GM12878 (cell line): ENCODE data around the gene TOMM40. TPM values are rescaled to one million over a fixed set of nuclear protein-coding genes. Genes with fewer than 3 reads are reported as not detected.

Experiments
- ATAC-seq: fragments of 200-7000 bp; cut with Tn5 transposase; 3 replicates; pipeline ENCODE4 v1.9.1; 2020; ENCODE audit warnings: mild to moderate bottlenecking, moderate library complexity
- BruUV-seq: library from RNA; stranded (reverse); fragments of 400-500 nt; replicated peaks from 2 replicates; lab custom pipeline; 2021; lab: Mats Ljungman, UMichigan
- CTCF ChIA-PET: fragments of 300-600 bp; sonication (Branson Sonifier 250); formaldehyde crosslinking; extraction: SDS; loops from one replicate; lab custom pipeline; 2021; ENCODE audit warnings: inconsistent platforms; lab: Yijun Ruan, JAX
- POLR2A ChIA-PET: fragments of 350-600 bp; formaldehyde crosslinking; extraction: SDS; loops from one replicate; lab custom pipeline; 2021; ENCODE audit warnings: inconsistent platforms; lab: Charles Lee
- RAD21 ChIA-PET: fragments of 300-600 bp; sonication (Branson Sonifier 250); formaldehyde crosslinking; loops from one replicate; lab custom pipeline; 2023; ENCODE audit warnings: antibody characterized with exemption; ENCODE audit not compliant: unreplicated experiment; lab: Charles Lee
- SMC1A ChIA-PET: fragments of 300-600 bp; sonication (Branson Sonifier 250); formaldehyde crosslinking; loops from one replicate; lab custom pipeline; 2023; ENCODE audit not compliant: unreplicated experiment, uncharacterized antibody; lab: Charles Lee
- DNase-seq: peaks from one replicate; pipeline ENCODE4 v3.0.0-alpha.2; 2011; ENCODE audit warnings: low read depth, low spot score
- FAIRE-seq: peaks from 3 replicates; lab custom pipeline; 2011; peaks lifted over from hg19 to GRCh38; lab: Jason Lieb, UNC
- H2AFZ ChIP-seq: 2 replicates; pipeline ENCODE4 v1.6.0; 2011; ENCODE audit warnings: low read depth, low read length, control low read depth; ENCODE audit not compliant: control insufficient read depth
- H3K27ac ChIP-seq: 2 replicates; pipeline ENCODE4 v1.5.1; 2011; ENCODE audit warnings: control low read depth; ENCODE audit not compliant: control insufficient read depth, insufficient read depth
- H3K27me3 ChIP-seq, 2 experiments: replicated peaks in 1 of 2; 2 replicates each; pipeline versions ENCODE4 v1.6.0 to v1.6.1; 2011; ENCODE audit warnings: low read length in 1 of 2; ENCODE audit not compliant: control insufficient read depth in 2 of 2, insufficient read depth in 2 of 2
- H3K36me3 ChIP-seq, 2 experiments: 2 replicates each; pipeline ENCODE4 v1.5.1; 2011; ENCODE audit warnings: low read length in 1 of 2; ENCODE audit not compliant: control insufficient read depth in 2 of 2, insufficient read depth in 2 of 2
- H3K4me1 ChIP-seq: 2 replicates; pipeline ENCODE4 v1.6.1; 2011; ENCODE audit warnings: mild to moderate bottlenecking, low read length, moderate library complexity, mixed read lengths; ENCODE audit not compliant: control insufficient read depth, insufficient read depth
- H3K4me2 ChIP-seq: 2 replicates; pipeline ENCODE4 v1.6.0; 2011; ENCODE audit warnings: control low read depth; ENCODE audit not compliant: control insufficient read depth, insufficient read depth
- H3K4me3 ChIP-seq: fragments of 200-600 bp; sonication (generic); 2 replicates; pipeline ENCODE4 v1.5.1; 2016
- H3K79me2 ChIP-seq: 2 replicates; pipeline ENCODE4 v1.6.0; 2011; ENCODE audit warnings: low read length; ENCODE audit not compliant: control insufficient read depth, insufficient read depth
- H3K9ac ChIP-seq: 2 replicates; pipeline ENCODE4 v1.8.0; 2011; ENCODE audit warnings: low read length, control low read depth, mixed read lengths; ENCODE audit not compliant: control insufficient read depth, insufficient read depth
- H3K9me3 ChIP-seq: replicated peaks from 3 replicates; pipeline ENCODE4 v1.5.1; 2011; ENCODE audit warnings: mild to moderate bottlenecking, low read length; ENCODE audit not compliant: control insufficient read depth, insufficient read depth
- H4K20me1 ChIP-seq: 2 replicates; pipeline ENCODE4 v1.6.0; 2011; ENCODE audit not compliant: control insufficient read depth, insufficient read depth
- CREM ChIP-seq: IDR thresholded peaks from 2 replicates; pipeline ENCODE4 v1.6.1; 2014; ENCODE audit warnings: antibody characterized with exemption, low read depth
- DPF2 ChIP-seq: fragments of 450-650 bp; IDR thresholded peaks from 2 replicates; pipeline ENCODE4 v1.6.1; 2017; ENCODE audit warnings: mild to moderate bottlenecking
- EED ChIP-seq: sonication (generic); IDR thresholded peaks from 2 replicates; pipeline ENCODE4 v1.6.1; 2016; ENCODE audit warnings: antibody characterized with exemption, low read depth
- GATAD2B ChIP-seq: fragments of 450-650 bp; conservative IDR thresholded peaks from 2 replicates; pipeline ENCODE4 v1.6.1; 2017; ENCODE audit warnings: low read depth, mild to moderate bottlenecking, moderate library complexity
- PML ChIP-seq: IDR thresholded peaks from 2 replicates; pipeline ENCODE4 v1.6.1; 2012; ENCODE audit warnings: low read length, inconsistent platforms
- SREBF1 ChIP-seq: IDR thresholded peaks from 2 replicates; pipeline ENCODE4 v1.6.1; 2012; ENCODE audit warnings: mild to moderate bottlenecking, low read length
- SUZ12 ChIP-seq: fragments of 200-600 bp; sonication (generic); IDR thresholded peaks from one replicate; pipeline ENCODE4 v1.6.1; 2018; ENCODE audit warnings: antibody characterized with exemption, mild to moderate bottlenecking; ENCODE audit not compliant: unreplicated experiment
- YBX1 ChIP-seq: fragments of 450-650 bp; IDR thresholded peaks from 2 replicates; pipeline ENCODE4 v1.6.1; 2016; ENCODE audit warnings: antibody characterized with exemption
- ZNF207 ChIP-seq: fragments of 450-650 bp; IDR thresholded peaks from 2 replicates; pipeline ENCODE4 v1.6.1; 2014; ENCODE audit warnings: antibody characterized with exemption, mild to moderate bottlenecking, borderline replicate concordance
- WGBS: methylation state at CpG from one replicate; pipeline ENCODE4 v1.1.6; 2016; ENCODE audit warnings: low lambda C conversion rate; ENCODE audit not compliant: insufficient replicate concordance, insufficient coverage; ENCODE audit errors: missing lambda C conversion rate; 5-methylcytosine and 5-hydroxymethylcytosine counted together
- in situ Hi-C: fragments of 300-500 bp; cut with MboI; formaldehyde crosslinking; loops from 9 replicates; pipeline ENCODE4 v1.14.3; 2018; ENCODE audit warnings: mixed read lengths
- intact Hi-C: fragments of 100-400 bp; cut with micrococcal nuclease; formaldehyde crosslinking; loops from one replicate; pipeline ENCODE4 v1.14.2; 2022; ENCODE audit not compliant: unreplicated experiment
- polyA plus RNA-seq, 11 experiments: library from polyadenylated mRNA; depleted of rRNA in 4 of 11; unstranded in 6 of 11; stranded (reverse) in 5 of 11; fragments of >200 nt; fragmentation: Nextera tagmentation in 4 of 11; fragmentation: Illumina TruSeq in 1 of 11; extraction: Ambion mirVana in 4 of 11; extraction: Trizol in 1 of 11; gene quantifications; 1 replicate in 1 of 11; 2 replicates in 10 of 11; pipeline versions ENCODE4 v1.2.1 to v1.2.3, GENCODE V29; 2011 to 2016; ENCODE audit warnings: inconsistent platforms in 2 of 11, missing spikeins in 2 of 11, low read depth in 1 of 11
- total RNA-seq, 4 experiments: library from RNA; depleted of rRNA in 3 of 4; stranded (reverse); fragments of >200 nt in 3 of 4; fragmentation: Illumina TruSeq in 1 of 4; extraction: Trizol in 1 of 4; gene quantifications; 2 replicates each; pipeline versions ENCODE4 v1.2.1 to v1.2.3, GENCODE V29; 2013 to 2021

Gene TOMM40
- total and polyA plus RNA-seq, 10 of the 15 experiments (the other 5 are each of a cell fraction or from before 2014, with no cell fraction given), result 0.85 to 221 (median 99.9) TPM

- ChIA-PET POLR2A (interaction anchor here (0.5 to 1.7 kb wide), 5 partner anchors 16 to 1352 kb away, joined by 3 to 7 read pairs (median 4); partner anchors contain the start of genes APOE and CLPTM1), RAD21 (interaction anchor here (0.7 to 1.6 kb wide), 4 partner anchors 16 to 166 kb away, joined by 3 to 4 read pairs (median 4); partner anchors contain the start of gene APOE), SMC1A (interaction anchor here (0.9 to 1.8 kb wide), 3 partner anchors 63 to 166 kb away, joined by 3 to 6 read pairs (median 4); no protein-coding TSS in a partner anchor), CTCF (interaction anchor here (0.6 to 1.4 kb wide), 8 partner anchors 12 to 235 kb away, joined by 3 to 7 read pairs (median 4); partner anchors contain the start of gene NECTIN2)
- no peak for DNase-seq
- H4K20me1 ChIP-seq, result no peaks in the 10 kb centered on the region
- H3K27ac ChIP-seq, result peak overlapping the region; percentile 96
- ATAC-seq, result no peak
- peak overlapping the region; percentile 96 for H2AFZ ChIP-seq
- intact Hi-C loops, result loop anchor here (5.0 kb wide), 1 partner anchor 43 kb away; the partner anchor contains the start of gene NECTIN2
- no peak for FAIRE-seq
- H3K9ac ChIP-seq, result peak overlapping the region; percentile 67
- no peaks in the 10 kb centered on the region for H3K27me3 ChIP-seq
- H3K79me2 ChIP-seq, result peaks cover 32% of the 10 kb centered on the region
- 69% methylated on average over 17 of the region's 17 CpGs for WGBS
- peaks cover 19% of the 10 kb centered on the region for H3K4me1 ChIP-seq
- peak; percentile 41; the same call in 1 of the 2 replicates for TF ChIP-seq DPF2
- TF ChIP-seq SUZ12, result no peak
- 0 out of 2 replicates have a peak, but pooled peaks have one; percentile 30 for TF ChIP-seq ZNF207
- TF ChIP-seq SREBF1, result no peak
- 0 out of 2 replicates have a peak, but pooled peaks have one; percentile 44 for TF ChIP-seq PML
- TF ChIP-seq EED, result peak; percentile 48; the same call in 1 of the 2 replicates
- no peak for TF ChIP-seq CREM
- TF ChIP-seq GATAD2B, result 0 out of 2 replicates have a peak, but pooled peaks have one; percentile 39
- 0 out of 2 replicates have a peak, but pooled peaks have one; percentile 16 for TF ChIP-seq YBX1
- H3K4me2 ChIP-seq, result peak overlapping the region; percentile 98
- H3K4me3 ChIP-seq, result peak overlapping the region; percentile 69
- peaks cover 0 to 11% of the 10 kb centered on the region in 2 experiments; a peak in 3 of 4 replicates for H3K36me3 ChIP-seq
- peaks cover 1% of the 10 kb centered on the region; the same call in 1 of the 3 replicates for H3K9me3 ChIP-seq
- in situ Hi-C loops, result no loop called here
- BruUV-seq, result TSS peak; percentile 90
Measured at GRCh38 chr19:44889830-44890365, 1.2 kb upstream of the TOMM40 start.
